Measurements from ENCODE around the gene CENPX. TPM values are rescaled to one million over a fixed set of nuclear protein-coding genes. Genes with fewer than 3 reads are reported as not detected.

The CENPX gene
- 67.6 TPM for polyA plus RNA-seq (2012; ENCODE audit: missing spikeins)

DNA sequence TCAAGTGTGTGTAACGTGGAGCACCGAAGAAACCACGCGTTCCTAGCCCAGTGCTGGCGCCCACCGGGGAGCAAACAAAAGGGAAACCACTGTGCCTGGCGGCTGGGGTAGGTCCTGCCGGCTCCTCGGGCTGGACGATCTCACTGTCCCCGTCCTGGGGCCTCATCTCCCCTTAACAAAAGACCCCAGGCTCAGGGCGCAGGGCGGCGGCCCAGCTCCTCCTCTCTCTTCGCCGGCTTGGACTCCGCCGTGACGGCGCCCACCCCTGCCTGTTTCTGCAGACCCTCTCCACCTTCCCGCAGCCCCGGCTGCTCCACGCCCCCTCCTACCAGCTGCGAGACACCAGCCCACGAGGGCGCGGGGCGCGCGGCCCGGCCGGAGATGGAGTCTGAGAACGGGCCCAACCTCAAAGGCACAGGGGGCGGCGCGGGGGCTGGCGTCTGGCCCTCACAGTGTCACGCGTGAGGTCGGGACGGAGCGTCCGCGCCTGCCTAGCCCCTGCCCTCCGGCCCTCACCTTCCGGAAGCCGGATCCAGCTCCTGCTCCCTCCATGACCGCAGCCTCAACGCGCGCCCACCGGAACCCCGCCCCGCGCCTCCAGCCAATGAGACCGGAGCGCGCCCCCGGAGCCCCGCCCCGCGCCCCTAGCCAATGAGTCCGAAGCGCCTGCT, at the start of gene CENPX:
TSS of gene CENPX (minus strand) at position 569 of the 671 bp plus-strand sequence. CDS start at position 552, 17 bp downstream.
- DNase-seq (ENCODE audit: insufficient read length), result no peak
- FAIRE-seq, result no peak
- TF ChIP-seq POLR2A (IDR thresholded peaks at IDR 0.05; ENCODE audit: low read depth, low read length), result peak; percentile 74; the same call in 1 of the 2 replicates
- peak; percentile 49; the same call in 1 of the 2 replicates for TF ChIP-seq TAF1 (IDR thresholded peaks at IDR 0.05; ENCODE audit: borderline replicate concordance, low read depth, low read length)
- TF ChIP-seq POLR2AphosphoS5 (IDR thresholded peaks at IDR 0.05; ENCODE audit: low read depth, low read length), result peak; percentile 38; the same call in 1 of the 2 replicates

DNA sequence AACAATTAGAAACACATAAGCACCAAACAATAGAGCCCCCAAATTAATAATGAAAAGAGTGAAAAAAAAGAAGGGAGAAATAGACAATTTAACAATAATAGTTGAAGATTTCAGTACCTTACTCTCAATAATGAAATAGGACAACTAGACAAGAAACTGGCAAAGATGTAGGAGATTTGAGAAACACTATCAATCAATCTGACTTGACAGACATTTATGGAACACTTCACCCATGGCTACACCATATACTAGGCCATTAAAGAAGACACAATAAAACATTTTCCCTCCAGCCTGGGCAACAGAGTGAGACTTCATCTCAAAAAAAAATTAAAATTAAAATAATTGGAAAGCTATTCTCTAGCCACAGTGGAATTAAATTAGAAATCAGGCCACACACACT, 47.9 kb upstream of the CENPX start:
- TF ChIP-seq TAF1 (IDR thresholded peaks at IDR 0.05; ENCODE audit: borderline replicate concordance, low read depth, low read length) (no peak), POLR2AphosphoS5 (IDR thresholded peaks at IDR 0.05; ENCODE audit: low read depth, low read length) (no peak), POLR2A (IDR thresholded peaks at IDR 0.05; ENCODE audit: low read depth, low read length) (no peak)
- FAIRE-seq, result no peak

DNA sequence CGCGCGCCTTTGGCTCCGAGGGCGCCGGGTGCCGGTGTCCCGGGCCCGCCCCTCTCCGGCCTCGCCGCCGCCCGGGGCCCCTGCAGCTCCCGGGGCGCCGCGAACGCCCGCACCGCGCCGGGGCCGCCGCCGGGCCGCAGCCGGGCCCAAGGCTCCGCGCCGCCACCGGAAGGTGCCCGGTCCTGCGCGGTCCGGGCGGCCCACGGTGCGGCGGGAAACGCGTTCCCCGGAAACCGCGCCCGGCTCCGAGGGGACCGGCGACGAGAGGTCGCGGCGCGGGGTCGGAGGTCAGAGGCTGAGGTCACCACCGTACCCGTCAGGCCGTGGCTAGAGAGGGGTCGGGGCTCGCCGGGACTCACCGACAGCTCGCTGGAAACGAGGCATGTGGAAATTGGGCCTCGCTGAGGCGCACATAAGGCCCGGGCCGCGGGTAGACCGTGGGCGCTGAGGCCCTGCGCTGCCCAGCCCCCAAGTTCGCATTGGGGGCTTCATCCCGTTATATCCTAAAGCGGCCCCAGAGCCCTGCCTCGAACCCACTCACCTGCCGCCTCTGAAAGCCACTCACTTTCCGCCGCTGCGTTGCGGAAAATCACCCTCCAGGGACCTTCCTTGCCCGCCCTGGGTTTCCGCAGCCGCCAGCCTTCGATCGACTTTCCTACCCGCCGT, 43.1 kb upstream of the CENPX start, which contains the start of gene DUS1L:
TSS of gene DUS1L (minus strand) at position 167 of the 666 bp plus-strand sequence. CDS start 745 bp downstream, outside the sequence.
- FAIRE-seq (peak; percentile 90), DNase-seq (ENCODE audit: insufficient read length) (peak; percentile 96)
- TF ChIP-seq TAF1 (IDR thresholded peaks at IDR 0.05; ENCODE audit: borderline replicate concordance, low read depth, low read length) (peak; percentile 83; the same call in 1 of the 2 replicates), POLR2A (IDR thresholded peaks at IDR 0.05; ENCODE audit: low read depth, low read length) (no peak), POLR2AphosphoS5 (IDR thresholded peaks at IDR 0.05; ENCODE audit: low read depth, low read length) (0 out of 2 replicates have a peak, but pooled peaks have one; percentile 34)

More for the DNA sequence above, 47.9 kb upstream of the CENPX start:
- DNase-seq (ENCODE audit: insufficient read length), result no peak

DNA sequence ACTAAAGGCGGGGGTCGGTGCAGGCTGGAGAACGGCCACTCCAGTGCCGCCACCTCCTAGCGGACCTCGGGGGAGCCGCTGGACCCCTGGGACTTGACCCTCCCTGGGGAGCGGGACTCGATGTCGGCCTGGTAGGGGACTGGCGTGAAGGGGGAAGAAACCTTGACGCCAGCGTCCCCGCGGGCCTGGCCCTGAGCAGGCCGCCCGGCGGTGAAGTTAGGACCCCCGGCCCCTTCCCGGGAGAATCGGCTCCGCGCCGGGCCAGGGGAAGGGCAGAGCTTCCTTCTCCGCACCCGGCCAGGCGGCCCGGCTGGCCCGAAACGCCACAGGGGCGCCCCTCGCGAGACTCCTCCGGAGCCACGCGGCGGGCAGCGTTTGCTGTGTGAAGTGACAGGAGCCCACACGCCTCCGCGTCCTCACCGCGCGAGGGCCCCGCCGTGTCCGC, 42.5 kb upstream of the CENPX start:
- FAIRE-seq (no peak), DNase-seq (ENCODE audit: insufficient read length) (no peak)
- TF ChIP-seq POLR2AphosphoS5 (IDR thresholded peaks at IDR 0.05; ENCODE audit: low read depth, low read length) (no peak), POLR2A (IDR thresholded peaks at IDR 0.05; ENCODE audit: low read depth, low read length) (no peak), TAF1 (IDR thresholded peaks at IDR 0.05; ENCODE audit: borderline replicate concordance, low read depth, low read length) (no peak)

DNA sequence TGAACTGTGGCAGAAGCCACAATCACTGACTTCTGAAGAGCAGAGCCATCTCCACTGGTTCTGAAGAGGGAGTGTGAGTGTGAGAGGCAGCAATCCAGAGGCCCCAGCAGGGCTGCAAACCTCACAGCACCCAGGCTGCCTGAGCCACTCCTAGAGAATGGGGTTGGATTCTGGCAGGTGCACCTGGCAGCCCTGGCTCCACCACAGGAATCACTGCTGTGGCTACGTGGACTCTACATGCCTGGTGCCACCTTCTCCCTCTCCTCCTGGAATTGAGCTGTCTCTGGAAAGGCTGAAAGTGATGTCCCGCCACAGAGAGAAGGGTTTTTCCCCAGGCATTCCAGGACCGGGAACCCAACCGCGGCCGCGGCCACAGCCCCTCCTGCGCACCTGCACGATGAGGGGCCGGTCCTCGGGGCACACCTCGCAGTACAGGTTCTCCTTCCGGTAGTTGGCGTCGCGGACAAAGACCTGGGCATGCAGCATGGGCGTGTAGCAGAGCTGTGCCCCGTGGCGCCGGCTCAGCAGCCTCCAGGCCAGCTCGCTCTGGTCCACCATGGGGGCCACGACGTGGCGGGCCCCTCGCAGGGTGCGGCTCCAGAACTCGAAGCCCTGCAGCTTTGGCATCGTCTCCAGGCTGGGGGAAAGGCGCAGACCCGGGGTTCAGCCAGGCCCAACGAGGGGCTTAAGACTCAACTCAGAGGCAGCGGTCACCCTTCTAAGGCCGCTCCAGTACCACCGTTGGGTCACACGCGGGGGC, 41.9 kb upstream of the CENPX start:
- no peak for TF ChIP-seq POLR2AphosphoS5 (IDR thresholded peaks at IDR 0.05; ENCODE audit: low read depth, low read length)
- TF ChIP-seq POLR2A (IDR thresholded peaks at IDR 0.05; ENCODE audit: low read depth, low read length), result no peak
- no peak for TF ChIP-seq TAF1 (IDR thresholded peaks at IDR 0.05; ENCODE audit: borderline replicate concordance, low read depth, low read length)
- DNase-seq (ENCODE audit: insufficient read length), result no peak
- no peak for FAIRE-seq

DNA sequence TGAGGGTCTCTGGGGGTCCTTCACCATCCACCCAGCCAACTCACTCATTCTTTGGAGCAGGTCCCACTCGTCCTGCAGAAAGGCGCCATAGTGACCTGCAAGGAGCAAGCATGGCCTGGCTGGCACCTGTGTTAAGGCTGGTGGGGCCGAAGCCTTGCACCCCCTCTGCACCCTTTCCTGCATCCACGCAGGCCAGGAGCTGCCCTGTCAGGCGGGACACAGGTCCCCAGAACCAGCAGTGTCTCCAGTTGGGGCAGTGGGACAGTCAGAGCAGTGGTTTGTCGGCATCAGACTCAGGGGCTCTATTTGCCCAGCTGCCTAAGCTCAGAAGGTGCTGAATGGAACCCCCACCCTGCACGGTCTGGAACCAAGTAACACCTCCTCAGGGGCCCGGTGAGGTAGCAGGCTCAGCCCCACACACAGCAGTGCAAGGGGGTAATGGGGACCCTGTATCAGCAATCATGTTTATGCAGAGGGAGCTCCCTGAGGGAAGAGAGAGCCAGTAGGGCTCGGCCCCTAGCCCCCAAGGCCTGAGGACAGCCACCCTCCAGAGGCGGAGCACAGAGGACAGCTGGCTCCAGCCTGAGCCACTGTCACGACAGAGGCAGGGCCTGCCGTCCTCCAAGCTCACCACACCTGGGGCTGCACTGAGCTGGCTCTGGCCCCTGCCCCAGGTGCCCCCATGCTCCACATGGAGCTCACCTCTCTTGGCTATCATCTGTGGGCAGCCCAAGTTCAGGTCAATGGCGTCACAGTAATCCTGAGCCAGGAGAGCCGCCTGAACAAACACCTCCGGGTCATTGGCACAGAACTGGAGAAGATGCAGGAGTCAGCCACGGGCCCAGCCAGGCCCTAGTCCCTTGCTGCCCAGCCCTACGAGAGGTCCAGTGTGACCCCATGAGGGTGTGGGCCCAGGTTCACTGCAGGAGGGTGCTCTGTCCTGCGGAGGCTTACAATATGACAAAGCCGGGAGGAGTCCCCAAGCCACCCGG, 41.0 kb upstream of the CENPX start:
- no peak for FAIRE-seq
- no peak for DNase-seq (ENCODE audit: insufficient read length)
- TF ChIP-seq POLR2AphosphoS5 (IDR thresholded peaks at IDR 0.05; ENCODE audit: low read depth, low read length), result no peak
- no peak for TF ChIP-seq TAF1 (IDR thresholded peaks at IDR 0.05; ENCODE audit: borderline replicate concordance, low read depth, low read length)
- no peak for TF ChIP-seq POLR2A (IDR thresholded peaks at IDR 0.05; ENCODE audit: low read depth, low read length)

DNA sequence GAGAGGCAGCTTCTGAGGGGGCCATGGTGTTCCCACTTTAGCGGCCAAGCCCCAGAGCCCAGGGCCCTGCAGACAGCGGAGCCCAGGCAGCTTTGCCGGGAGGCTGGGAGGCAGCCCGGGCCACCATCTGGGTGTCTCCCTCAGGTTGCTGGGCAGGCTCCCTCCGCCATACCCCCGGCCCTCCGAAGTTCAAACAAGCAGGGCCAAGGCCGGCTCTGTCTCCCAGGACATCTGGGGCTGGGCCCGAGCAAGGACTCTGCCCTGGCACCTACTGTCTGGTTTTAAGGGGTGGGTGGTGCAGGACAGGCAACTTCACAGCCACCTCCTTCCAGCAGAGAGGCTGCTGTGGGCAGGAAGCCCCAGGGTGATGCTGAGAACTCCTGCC, 40.3 kb upstream of the CENPX start:
- DNase-seq (ENCODE audit: insufficient read length) (no peak), FAIRE-seq (no peak)
- TF ChIP-seq TAF1 (IDR thresholded peaks at IDR 0.05; ENCODE audit: borderline replicate concordance, low read depth, low read length) (no peak), POLR2AphosphoS5 (IDR thresholded peaks at IDR 0.05; ENCODE audit: low read depth, low read length) (no peak), POLR2A (IDR thresholded peaks at IDR 0.05; ENCODE audit: low read depth, low read length) (no peak)

DNA sequence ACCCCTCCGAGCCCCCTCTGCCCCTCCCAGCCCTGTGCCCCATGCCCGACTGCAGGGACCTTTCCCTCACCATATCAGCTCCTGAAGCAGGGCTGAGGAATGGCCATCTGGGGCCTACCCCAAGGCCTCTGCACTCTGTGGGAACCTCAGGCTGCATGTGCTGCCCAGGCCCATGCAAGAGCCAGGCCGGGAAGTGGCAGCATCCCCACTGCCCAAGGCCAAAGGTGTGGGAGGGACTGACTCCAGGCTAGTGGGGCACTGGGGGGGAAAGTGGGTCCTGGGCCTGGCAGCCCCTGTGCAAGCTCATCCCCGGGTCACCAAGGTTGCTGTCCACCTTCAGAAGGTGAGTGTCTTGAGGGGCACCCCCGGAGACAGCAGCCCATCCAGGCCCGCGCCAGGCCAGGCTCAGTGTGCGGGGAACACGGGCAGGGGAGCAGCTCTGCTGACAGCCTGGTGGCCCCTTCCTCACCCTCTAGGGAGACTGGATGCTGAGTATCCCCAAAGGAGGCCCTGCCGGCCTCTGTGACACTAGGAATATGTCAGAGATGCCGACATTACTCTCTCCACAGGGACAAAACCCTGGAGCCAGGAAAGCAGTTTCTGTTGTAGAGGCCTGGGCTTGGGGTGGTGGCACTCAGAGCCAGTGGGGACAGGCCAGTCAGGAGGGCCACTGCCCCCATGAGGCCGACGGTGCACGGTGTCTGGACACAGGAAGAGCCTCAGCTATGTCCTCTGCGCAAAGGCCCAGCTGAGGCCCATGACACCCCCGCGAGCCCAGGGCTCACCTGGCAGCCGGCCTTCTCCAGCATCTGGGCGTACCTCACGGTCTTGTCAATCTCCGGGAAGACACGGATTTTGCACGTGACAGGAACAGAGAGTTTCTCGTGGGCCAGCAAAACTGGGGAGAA, 39.7 kb upstream of the CENPX start:
- DNase-seq (ENCODE audit: insufficient read length) (no peak), FAIRE-seq (no peak)
- TF ChIP-seq POLR2AphosphoS5 (IDR thresholded peaks at IDR 0.05; ENCODE audit: low read depth, low read length) (no peak), POLR2A (IDR thresholded peaks at IDR 0.05; ENCODE audit: low read depth, low read length) (0 out of 2 replicates have a peak, but pooled peaks have one; percentile 21)

DNA sequence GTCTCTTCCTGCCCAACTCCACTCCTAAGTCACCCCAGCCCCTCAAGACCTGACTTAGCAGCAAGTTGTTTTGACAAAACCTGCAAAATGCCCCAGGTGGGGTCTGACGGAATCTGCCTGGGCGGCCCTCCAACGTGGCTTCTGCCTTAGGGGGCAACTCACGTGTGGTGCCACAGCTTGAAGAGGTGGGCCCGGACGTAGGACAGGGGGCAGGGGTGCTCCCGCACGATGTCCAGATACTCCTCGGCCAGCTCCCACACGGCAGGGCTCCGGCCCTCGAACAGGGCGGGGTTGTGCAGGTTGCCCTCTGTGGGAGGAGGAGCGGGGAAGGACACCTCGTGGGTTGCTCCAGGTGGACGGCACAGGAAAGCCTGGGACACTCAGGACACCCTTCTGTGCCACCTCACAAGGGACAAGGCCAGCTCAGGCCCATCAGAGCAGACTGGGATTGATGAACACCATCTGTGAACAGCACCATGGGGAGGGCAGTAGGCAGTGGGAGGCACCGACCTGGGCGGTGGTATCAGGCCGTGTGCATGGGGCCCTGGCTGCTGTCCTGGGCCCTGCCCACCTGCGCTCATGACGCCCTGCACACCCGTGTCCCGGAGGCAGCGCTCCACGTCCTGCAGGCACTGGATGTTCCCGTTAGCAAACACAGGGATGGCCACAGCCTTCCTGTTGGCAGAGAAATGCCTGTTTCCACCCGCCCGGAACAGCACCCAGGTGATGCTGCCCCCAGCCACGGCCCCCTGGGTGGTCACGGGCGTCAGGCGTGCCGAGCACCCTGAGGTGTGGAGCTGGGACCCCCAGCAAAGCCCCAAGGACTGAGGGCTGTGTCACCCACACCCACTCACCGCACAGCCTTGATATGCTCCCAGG, 38.6 kb upstream of the CENPX start:
- no peak for DNase-seq (ENCODE audit: insufficient read length)
- TF ChIP-seq POLR2A (IDR thresholded peaks at IDR 0.05; ENCODE audit: low read depth, low read length) (peak; percentile 13; the same call in 1 of the 2 replicates), TAF1 (IDR thresholded peaks at IDR 0.05; ENCODE audit: borderline replicate concordance, low read depth, low read length) (no peak), POLR2AphosphoS5 (IDR thresholded peaks at IDR 0.05; ENCODE audit: low read depth, low read length) (no peak)
- no peak for FAIRE-seq
